SHP77 (cell line): ENCODE data around the gene CCDC47.

Experiments
- DNase-seq, 2 experiments: peaks; one replicate each; lab custom pipeline; 2025; lab: John Stamatoyannopoulos, UW

Gene CCDC47

GRCh38 chr17:63698381-63698885 lies 75.0 kb downstream of the CCDC47 start:
- DNase-seq: no peak

GRCh38 chr17:63697341-63698286 lies 75.8 kb downstream of the CCDC47 start:
- DNase-seq: peak in 1 of 2 experiments; percentile 11

GRCh38 chr17:63696381-63696961 lies 76.9 kb downstream of the CCDC47 start:
- DNase-seq: peak in 1 of 2 experiments; percentile 34

- no peak for DNase-seq
These were observed 77.5 kb downstream of the CCDC47 start for GRCh38 chr17:63695889-63696288.
